Testis (tissue), 3 donors: Measurements from ENCODE around the gene DNAL1. TPM values are rescaled to one million over a fixed set of nuclear protein-coding genes. Genes with fewer than 3 reads are reported as not detected.
A peak's percentile ranks its signal among the peaks of the same experiment; 100 is the strongest.

ENCODE experiments used
- DNase-seq: peaks from one replicate; pipeline ENCODE4 v3.0.0-alpha.2; 2019
- H3K27ac ChIP-seq, 2 donors: fragments of 200-600 bp; sonication (generic); one replicate each; pipeline ENCODE4 v1.5.1; 2019
- H3K27me3 ChIP-seq: fragments of 200-600 bp; sonication (generic); one replicate; pipeline ENCODE4 v1.5.1; 2019
- H3K36me3 ChIP-seq: fragments of 200-600 bp; sonication (generic); one replicate; pipeline ENCODE4 v1.5.1; 2017; ENCODE audit warnings: low read depth; ENCODE audit errors: missing control alignments
- H3K4me1 ChIP-seq: fragments of 200-600 bp; sonication (generic); one replicate; pipeline ENCODE4 v1.5.1; 2019
- H3K4me3 ChIP-seq, 2 donors: fragments of 200-600 bp; sonication (generic); one replicate each; pipeline ENCODE4 v1.5.1; 2017 to 2019
- H3K9me3 ChIP-seq: fragments of 200-600 bp; sonication (generic); one replicate; pipeline ENCODE4 v1.5.1; 2017
- CTCF ChIP-seq, 3 experiments: fragments of 450-650 bp in 2 of 3; fragments of 200-600 bp in 1 of 3; sonication (generic) in 1 of 3; IDR thresholded peaks; one replicate each; pipeline ENCODE4 v1.5.1; 2016 to 2019; ENCODE audit warnings: antibody characterized with exemption in 3 of 3, mild to moderate bottlenecking in 2 of 3, moderate library complexity in 1 of 3
- POLR2A ChIP-seq: fragments of 450-650 bp; IDR thresholded peaks from one replicate; pipeline ENCODE4 v1.6.1; 2017; ENCODE audit warnings: antibody characterized with exemption, mild to moderate bottlenecking, moderate library complexity
- WGBS, 2 donors: methylation state at CpG; one replicate each; pipeline ENCODE4 v1.1.5; 2018; 5-methylcytosine and 5-hydroxymethylcytosine counted together
- intact Hi-C: fragments of 100-400 bp; cut with DNase I; formaldehyde crosslinking; loops from one replicate; pipeline ENCODE4 v1.15.1; 2023; ENCODE audit warnings: low total_unique reads
- polyA plus RNA-seq: library from polyadenylated mRNA; stranded (reverse); fragments of 350-450 nt; fragmentation: Illumina TruSeq; extraction: RNeasy Lipid Tissue Mini Kit (QIAGEN cat#74804); gene quantifications from one replicate; pipeline ENCODE4 v1.2.3, GENCODE V29; 2014; ENCODE audit warnings: low read depth, low replicate concordance; ENCODE audit not compliant: insufficient read depth
- total RNA-seq, 2 donors: library from RNA; depleted of rRNA; stranded (reverse); fragments of >200 nt; gene quantifications; one replicate each; pipeline ENCODE4 v1.2.3, GENCODE V29; 2016

Gene DNAL1
- total and polyA plus RNA-seq, 3 donors from 2014 or later: 14.6 to 136 (median 19.0) TPM

DNA sequence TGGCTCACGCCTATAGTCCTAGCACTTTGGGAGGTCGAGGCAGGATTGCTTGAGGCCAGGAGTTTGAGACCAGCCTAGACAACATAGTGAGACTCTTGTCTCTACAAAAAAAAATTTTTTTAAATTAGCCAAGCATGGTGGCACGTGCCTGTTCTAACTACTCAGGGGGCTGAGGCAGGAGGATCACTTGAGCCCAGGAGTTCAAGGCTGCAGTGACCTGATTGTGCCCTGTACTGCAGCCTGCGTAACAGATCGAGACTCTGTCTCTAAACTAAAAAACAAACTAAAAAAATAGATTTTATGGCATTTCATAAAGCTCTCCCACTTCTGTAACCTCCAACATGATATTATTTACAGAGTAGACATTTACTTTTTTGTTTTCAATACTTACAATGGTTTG, 39.8 kb downstream of the DNAL1 start:
- intact Hi-C loops: no loop called here
- peaks cover 6% of the 10 kb centered on the region for H3K4me1 ChIP-seq
- TF ChIP-seq POLR2A (no peak), CTCF (IDR thresholded peaks at IDR 0.05) (no peak)
- 57 to 67% methylated on average over 5 of the region's 5 CpGs for WGBS, 2 donors
- no peak overlapping the region for H3K4me3 ChIP-seq
- H3K27me3 ChIP-seq: no peaks in the 10 kb centered on the region
- H3K27ac ChIP-seq: peak overlapping the region in 1 of 2 donors; percentile 9
- peak; percentile 35 for DNase-seq
- H3K9me3 ChIP-seq: no peaks in the 10 kb centered on the region
- no peaks in the 10 kb centered on the region for H3K36me3 ChIP-seq

DNA sequence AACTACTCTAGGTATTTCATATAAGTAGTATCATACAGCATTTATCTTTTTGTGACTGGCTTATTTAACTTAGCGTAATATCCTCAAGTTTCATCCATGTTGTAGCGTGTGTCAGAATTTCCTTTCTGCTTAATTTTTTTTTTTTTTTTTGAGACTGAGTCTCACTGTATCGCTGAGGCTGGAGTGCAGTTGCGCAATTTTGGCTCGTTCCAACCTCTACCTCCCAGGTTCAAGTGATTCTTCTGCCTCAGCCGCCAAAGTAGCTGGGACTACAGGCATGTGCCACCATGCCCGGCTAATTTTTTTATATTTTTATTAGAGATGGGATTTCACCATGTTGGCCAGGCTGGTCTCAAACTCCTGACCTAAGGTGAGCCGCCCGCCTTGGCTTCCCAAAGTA, 40.5 kb downstream of the DNAL1 start:
- peaks cover 6% of the 10 kb centered on the region for H3K4me1 ChIP-seq
- H3K27ac ChIP-seq: no peak overlapping the region
- H3K27me3 ChIP-seq: no peaks in the 10 kb centered on the region
- no peak for DNase-seq
- intact Hi-C loops: no loop called here
- TF ChIP-seq POLR2A (no peak), CTCF (IDR thresholded peaks at IDR 0.05) (no peak)
- H3K9me3 ChIP-seq: no peaks in the 10 kb centered on the region
- WGBS, 2 donors: 82 to 89% methylated on average over 9 of the region's 9 CpGs
- no peak overlapping the region for H3K4me3 ChIP-seq
- no peaks in the 10 kb centered on the region for H3K36me3 ChIP-seq

DNA sequence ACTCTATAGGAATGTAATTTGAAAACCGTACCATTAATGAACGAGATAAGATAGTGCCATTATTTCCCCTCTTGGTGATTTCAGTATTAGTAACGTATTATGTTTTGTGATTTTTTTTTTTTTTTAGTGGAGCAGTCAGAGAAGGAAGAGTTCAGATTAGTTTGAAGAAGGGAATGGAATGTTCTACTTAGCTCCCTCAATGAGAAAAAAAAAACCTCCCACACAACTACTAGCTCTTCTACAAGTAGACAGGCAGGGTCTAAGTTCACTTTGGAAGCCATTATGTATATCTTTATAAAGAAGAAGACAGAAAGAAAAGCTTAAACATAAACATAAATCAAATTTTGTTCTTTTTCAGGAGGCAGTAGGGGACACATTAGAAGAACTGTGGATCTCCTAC, 42.1 kb downstream of the DNAL1 start:
- no peaks in the 10 kb centered on the region for H3K36me3 ChIP-seq
- H3K27ac ChIP-seq: peak overlapping the region; percentile 52 to 79
- TF ChIP-seq CTCF (IDR thresholded peaks at IDR 0.05) (no peak), POLR2A (no peak)
- H3K27me3 ChIP-seq: no peaks in the 10 kb centered on the region
- 28 to 41% methylated on average over 3 of the region's 3 CpGs for WGBS, 2 donors
- H3K9me3 ChIP-seq: no peaks in the 10 kb centered on the region
- intact Hi-C loops: no loop called here
- peaks cover 6% of the 10 kb centered on the region for H3K4me1 ChIP-seq
- H3K4me3 ChIP-seq: no peak overlapping the region
- no peak for DNase-seq

GRCh38 chr14:73694083-73694482, 49.3 kb downstream of the DNAL1 start:
- no peak for DNase-seq
- intact Hi-C loops: no loop called here
- WGBS, 2 donors: 96 to 98% methylated on average over 2 of the region's 2 CpGs
- Histone ChIP-seq H3K27ac (no peak overlapping the region), H3K36me3 (no peaks in the 10 kb centered on the region), H3K4me1 (no peaks in the 10 kb centered on the region), H3K27me3 (no peaks in the 10 kb centered on the region), H3K4me3 (no peak overlapping the region), H3K9me3 (no peaks in the 10 kb centered on the region)
- TF ChIP-seq POLR2A: no peak
- no peak for TF ChIP-seq CTCF (IDR thresholded peaks at IDR 0.05)

DNA sequence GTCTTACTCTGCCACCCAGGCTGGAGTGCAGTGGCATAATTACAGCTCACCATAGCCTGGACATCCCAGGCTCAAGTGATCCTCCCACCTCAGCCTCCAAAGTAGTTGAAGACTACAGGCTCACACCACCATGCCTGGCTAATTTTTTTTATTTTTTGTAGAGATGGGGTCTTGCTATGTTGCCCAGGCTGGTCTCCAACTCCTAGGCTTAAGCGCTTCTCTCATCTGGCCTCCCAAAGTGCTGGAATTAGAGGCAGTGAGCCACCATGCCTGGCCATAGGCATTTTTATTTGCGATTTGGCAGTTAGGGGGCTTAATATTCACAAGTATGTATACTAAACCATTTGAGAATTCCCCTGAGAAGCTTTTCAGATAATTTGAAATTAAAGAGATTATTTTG, 50.3 kb downstream of the DNAL1 start:
- Histone ChIP-seq H3K27ac (no peak overlapping the region), H3K4me3 (no peak overlapping the region), H3K9me3 (no peaks in the 10 kb centered on the region), H3K4me1 (no peaks in the 10 kb centered on the region), H3K36me3 (no peaks in the 10 kb centered on the region), H3K27me3 (no peaks in the 10 kb centered on the region)
- intact Hi-C loops: no loop called here
- TF ChIP-seq POLR2A (no peak), CTCF (IDR thresholded peaks at IDR 0.05) (no peak)
- DNase-seq: no peak
- WGBS, 2 donors: 76 to 86% methylated on average over 2 of the region's 2 CpGs
